Right lobe of liver (tissue), 4 donors: Measurements from ENCODE around the gene IFI16.

Source experiments
- CTCF ChIP-seq, 4 donors: fragments of 200-600 bp in 3 of 4; fragments of 450-650 bp in 1 of 4; IDR thresholded peaks; one replicate each; pipeline versions ENCODE4 v1.5.1 to v1.8.0; 2016 to 2022; ENCODE audit warnings: antibody characterized with exemption in 4 of 4, mild to moderate bottlenecking in 2 of 4
- POLR2A ChIP-seq: fragments of 450-650 bp; IDR thresholded peaks from one replicate; pipeline ENCODE4 v1.6.1; 2017; ENCODE audit warnings: antibody characterized with exemption, mild to moderate bottlenecking
- donor health status: DM: no; HTN: no; CAD: no.
- donor health status: DM: no; HTN: no; CAD: no.
- donor health status: DM: no; HTN: yes; CAD: no.

DNA sequence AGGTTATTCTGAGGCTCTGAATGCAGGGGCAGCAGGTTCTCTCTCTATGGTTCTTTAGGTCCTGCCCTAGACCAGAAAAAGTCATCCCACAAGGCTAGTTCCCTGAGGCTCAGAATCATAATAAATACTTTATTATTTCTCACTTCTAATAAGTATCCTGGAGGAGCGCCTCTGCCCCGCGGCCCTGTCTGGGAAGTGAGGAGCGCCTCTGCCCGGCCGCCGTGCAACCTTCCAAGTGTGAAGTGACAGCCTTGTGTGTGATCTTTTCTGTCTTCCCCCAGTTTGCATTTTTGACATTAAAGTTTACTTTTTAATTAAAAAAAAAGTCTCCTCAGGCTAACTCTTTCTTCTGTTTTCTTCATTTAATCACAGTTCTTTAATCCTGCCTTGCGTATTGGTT lies 55.4 kb downstream of the IFI16 start:
- TF ChIP-seq POLR2A (no peak), CTCF (IDR thresholded peaks at IDR 0.05) (no peak)
